ENCODE measurements around the gene RERG.

DNA sequence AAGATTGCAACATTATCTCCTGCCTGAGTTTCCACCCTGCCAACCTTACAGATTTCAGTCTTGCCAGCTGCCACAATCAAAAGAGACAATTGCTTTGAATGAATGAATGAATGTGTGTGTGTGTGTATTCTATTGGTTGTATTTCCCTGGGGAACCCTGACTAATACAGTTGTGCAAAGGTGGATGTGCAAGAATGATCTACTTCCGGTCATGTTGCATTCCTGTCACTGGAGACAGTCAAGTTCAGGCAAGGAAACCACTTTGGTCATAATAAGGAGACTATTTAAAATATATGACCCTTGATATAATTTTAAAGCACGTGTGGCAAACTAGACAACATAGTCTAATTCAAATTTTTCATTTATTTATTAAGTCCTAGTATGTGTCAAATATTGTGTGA lies 13.1 kb downstream of the RERG start:
- TF ChIP-seq POLR2A (IDR thresholded peaks at IDR 0.05; ENCODE audit: low read depth, low read length) (no peak), POLR2AphosphoS5 (IDR thresholded peaks at IDR 0.05; ENCODE audit: low read depth, low read length) (no peak), TAF1 (IDR thresholded peaks at IDR 0.05; ENCODE audit: low read depth, low read length) (no peak)
